Epithelial cell of proximal tubule (primary cell): Measurements from ENCODE around the gene LDLRAD4. TPM values are rescaled to one million over a fixed set of nuclear protein-coding genes. Genes with fewer than 3 reads are reported as not detected.
"Not testable (repeated sequence)": the region's sequence is repeated elsewhere in the genome, so short reads cannot be mapped to it uniquely, and the experiment has no call there.

ENCODE experiments used
- DNase-seq: peaks from one replicate; pipeline ENCODE4 v3.0.0-alpha.2; 2011; ENCODE audit warnings: low read depth
- H3K4me3 ChIP-seq: 2 replicates; pipeline ENCODE4 v1.5.1; 2011; ENCODE audit warnings: low read depth, mild to moderate bottlenecking, low read length
- total RNA-seq: library from RNA; depleted of rRNA; stranded (reverse); fragments of >200 nt; gene quantifications from 2 replicates; pipeline ENCODE4 v1.2.3, GENCODE V29; 2015
- TF ChIP-seq, protein P1 (sequence below): conservative IDR thresholded peaks from 2 replicates; pipeline ENCODE4 v1.5.1; 2012; ENCODE audit warnings: low read depth, mild to moderate bottlenecking, low read length

The LDLRAD4 gene
- total RNA-seq, 1 donor from 2014 or later = under 0.01 TPM

DNA sequence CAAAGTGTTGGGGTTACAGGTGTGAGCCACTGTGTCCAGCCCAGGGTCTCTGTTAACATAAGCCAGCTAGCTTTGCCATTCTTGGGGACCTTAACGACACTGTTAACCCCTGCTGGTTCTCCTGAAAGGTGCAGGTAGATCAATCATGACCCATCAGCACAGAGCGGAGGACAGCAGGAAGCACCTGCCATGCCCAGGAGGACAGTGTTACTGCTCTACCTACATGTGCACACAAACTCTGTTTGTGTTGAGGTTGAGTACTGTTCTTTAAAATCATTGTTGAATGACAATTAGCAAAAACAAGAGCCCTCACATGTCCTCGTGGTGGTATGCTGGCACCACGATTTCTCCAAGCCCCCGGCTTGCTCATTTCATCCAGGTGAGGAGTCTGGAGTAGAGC, 386.9 kb downstream of the LDLRAD4 start:
- no peak overlapping the region for H3K4me3 ChIP-seq
- DNase-seq = no peak
- TF ChIP-seq, protein P1, sequence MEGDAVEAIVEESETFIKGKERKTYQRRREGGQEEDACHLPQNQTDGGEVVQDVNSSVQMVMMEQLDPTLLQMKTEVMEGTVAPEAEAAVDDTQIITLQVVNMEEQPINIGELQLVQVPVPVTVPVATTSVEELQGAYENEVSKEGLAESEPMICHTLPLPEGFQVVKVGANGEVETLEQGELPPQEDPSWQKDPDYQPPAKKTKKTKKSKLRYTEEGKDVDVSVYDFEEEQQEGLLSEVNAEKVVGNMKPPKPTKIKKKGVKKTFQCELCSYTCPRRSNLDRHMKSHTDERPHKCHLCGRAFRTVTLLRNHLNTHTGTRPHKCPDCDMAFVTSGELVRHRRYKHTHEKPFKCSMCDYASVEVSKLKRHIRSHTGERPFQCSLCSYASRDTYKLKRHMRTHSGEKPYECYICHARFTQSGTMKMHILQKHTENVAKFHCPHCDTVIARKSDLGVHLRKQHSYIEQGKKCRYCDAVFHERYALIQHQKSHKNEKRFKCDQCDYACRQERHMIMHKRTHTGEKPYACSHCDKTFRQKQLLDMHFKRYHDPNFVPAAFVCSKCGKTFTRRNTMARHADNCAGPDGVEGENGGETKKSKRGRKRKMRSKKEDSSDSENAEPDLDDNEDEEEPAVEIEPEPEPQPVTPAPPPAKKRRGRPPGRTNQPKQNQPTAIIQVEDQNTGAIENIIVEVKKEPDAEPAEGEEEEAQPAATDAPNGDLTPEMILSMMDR = no peak

DNA sequence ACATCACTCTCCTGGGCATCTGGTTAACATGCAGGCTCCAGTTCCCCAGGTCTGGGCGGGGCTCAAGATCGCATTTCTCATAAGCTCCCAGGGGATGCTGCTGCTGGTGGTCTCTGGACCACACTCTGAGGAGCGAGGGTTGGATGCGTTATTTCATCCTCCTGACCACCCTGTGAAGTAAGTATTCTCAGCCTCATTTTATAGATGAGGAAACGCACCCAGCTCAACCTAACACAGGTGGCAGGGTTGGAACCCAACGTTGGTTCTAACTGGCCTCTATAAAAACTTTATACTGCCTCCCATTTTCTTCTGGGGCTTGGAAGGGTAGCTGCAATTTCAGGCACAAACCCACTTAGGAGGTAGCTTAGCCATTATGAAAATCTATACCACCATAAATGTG, 387.3 kb downstream of the LDLRAD4 start:
- TF ChIP-seq, protein P1 = no peak
- no peak overlapping the region for H3K4me3 ChIP-seq
- DNase-seq = no peak

DNA sequence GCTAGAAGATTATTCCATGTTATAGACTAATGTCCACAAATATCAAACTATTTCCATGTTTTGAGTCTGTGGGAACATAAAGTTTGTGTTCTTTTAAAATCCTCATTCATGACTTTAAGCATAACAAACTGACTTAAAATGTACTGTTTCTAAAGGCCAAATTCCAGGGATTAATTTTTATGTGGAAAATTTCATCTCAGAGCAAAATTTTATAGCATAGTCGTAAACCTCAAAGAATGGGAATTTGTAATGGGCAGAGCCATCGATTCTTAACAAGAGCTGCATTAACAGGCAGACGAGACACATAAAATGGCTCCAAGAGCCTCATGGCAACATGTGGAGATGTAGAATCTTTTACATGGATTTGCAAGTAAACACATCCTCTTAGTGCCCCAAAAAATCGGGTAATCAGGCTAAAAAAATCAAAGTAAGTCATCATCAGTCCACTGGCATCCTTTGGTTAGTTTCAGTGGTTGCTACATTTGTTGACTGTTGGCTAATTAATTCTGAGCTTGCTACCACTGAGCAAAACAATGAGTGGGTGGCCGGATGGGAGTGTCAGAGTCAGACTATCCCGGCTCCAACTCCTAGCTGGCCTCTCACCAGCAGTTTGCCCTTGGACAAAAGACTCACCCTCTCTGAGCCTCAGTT, 388.2 kb downstream of the LDLRAD4 start:
- TF ChIP-seq, protein P1 = no peak
- H3K4me3 ChIP-seq = no peak overlapping the region
- no peak for DNase-seq

DNA sequence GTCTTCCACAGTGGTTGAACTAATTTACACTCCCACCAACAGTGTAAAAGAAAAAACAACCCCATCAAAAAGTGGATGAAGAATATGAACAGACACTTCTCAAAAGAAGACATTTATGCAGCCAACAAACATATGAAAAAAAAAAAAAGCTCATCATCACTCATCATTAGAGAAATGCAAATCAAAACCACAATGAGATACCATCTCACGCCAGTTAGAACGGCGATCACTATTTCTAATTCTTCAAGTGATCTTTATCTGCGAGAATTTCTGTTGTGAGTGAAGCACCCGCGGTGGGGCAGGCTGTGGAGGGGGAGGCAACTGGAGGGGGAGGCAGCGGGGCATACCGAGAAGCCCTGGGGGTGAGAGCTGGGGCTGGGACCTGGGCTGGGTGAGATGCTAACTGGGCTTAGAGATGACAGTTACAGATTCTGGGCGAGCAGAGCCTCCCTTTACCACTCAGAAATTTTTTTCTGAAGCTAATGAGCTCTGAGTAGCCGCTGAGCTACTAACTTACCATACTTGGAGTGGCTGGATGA, 389.5 kb downstream of the LDLRAD4 start:
- DNase-seq, H3K4me3 ChIP-seq: not testable (repeated sequence)

DNA sequence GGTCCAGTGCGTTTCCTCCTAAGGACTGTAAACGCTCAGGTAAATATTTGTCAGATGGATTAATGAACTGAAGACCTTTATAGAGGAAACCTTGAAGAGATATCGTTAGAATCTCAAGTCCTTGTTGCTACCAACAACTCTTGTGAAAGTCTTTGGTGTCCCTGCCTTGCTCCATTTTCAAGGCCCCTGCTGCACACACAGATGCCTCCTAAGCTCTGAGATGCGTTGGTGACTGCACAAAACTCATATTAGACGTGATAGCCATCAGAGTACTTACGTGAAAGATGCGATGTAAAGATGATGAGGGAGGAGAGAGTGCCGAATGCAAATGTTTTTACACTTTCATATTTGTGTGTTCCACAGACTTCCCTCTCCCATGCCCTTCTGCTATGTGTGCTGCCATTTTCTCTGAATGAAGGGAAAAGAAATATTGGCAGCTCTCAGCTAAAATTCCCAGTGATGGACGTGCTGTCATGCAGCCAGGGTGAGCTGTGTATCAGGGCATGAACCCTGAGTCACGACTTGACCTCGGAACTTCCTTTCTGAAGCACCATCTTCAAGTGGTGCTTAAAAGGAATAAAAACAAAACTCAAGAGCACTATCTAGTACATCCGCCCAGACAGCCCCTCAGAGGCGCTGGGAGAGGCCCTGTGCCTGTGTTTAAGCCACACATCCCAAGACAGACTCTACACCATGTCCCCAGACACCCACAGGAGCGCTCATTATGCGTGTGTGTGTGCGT, 390.4 kb downstream of the LDLRAD4 start:
- TF ChIP-seq, protein P1 = no peak
- no peak for DNase-seq
- no peak overlapping the region for H3K4me3 ChIP-seq

DNA sequence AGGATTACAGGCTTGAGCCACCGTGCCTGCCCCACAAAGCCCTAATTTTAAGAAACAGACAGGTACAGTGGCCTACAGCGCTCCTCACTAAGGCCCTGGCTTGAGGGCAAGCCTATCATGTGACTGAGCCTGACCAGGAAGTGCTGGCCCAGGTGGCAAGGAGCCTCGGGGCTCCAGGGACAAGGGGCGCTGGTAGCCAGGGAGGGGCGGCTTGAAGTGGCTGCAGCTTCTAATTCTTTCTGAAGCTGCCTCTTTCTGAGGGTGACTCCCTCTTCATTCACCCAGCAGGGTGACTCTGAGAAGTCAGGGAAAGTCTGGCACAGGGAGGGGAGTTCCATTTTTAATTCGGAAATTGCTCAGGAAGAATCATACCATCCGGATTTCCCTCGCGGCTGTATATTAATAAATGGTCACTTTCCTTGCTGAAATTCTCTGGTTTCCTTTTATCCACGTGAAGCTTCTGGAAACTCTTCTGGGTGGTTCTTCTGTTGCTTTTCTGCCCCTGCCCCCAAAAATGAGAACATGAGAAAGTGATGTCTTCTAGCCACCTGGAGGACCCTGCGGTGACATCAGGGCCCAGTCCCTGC, 392.1 kb downstream of the LDLRAD4 start:
- H3K4me3 ChIP-seq = peak overlapping the region; percentile 38
- TF ChIP-seq, protein P1 = no peak
- no peak for DNase-seq

DNA sequence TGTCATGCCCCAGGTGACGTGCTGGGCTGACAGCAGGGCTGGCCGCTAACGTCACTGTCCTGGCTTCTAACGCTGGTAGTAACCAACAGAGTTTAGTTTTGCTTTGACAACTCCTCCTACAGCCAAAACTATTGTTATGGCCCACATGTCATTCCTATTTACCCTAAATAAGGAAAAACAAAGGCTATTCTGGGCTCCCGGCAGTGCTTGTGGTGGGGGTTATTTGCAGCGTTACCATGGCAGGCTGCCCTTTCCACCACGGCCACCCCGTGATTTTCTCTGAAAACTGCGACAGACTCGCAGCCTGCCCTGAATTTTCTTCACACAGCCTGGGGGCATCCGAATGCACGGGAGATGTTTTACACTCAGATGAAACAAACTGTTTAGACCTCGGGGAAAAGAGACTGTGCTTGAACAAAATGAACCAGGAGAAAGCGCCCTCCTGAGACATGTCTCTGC, 392.6 kb downstream of the LDLRAD4 start:
- H3K4me3 ChIP-seq = peak overlapping the region; percentile 38
- DNase-seq = no peak
- TF ChIP-seq, protein P1 = no peak
